ENCODE measurements around the gene PPM1L.

GRCh38 chr3:160924776-160925175 is 168.7 kb downstream of the PPM1L start:
- TF ChIP-seq POLR2A (IDR thresholded peaks at IDR 0.05; ENCODE audit: low read depth, low read length) (no peak), TAF1 (IDR thresholded peaks at IDR 0.05; ENCODE audit: low read depth, low read length) (no peak)

Data from GM12891 (cell line).